Brain microvascular endothelial cell (primary cell): ENCODE measurements around the gene PRIMPOL.
"Not testable (repeated sequence)": the region's sequence is repeated elsewhere in the genome, so short reads cannot be mapped to it uniquely, and the experiment has no call there.

Source experiments
- DNase-seq: peaks from one replicate; pipeline ENCODE4 v3.0.0-alpha.2; 2020
- H3K27ac ChIP-seq: fragments of 250-450 bp; sonication (Bioruptor Pico); 2 replicates; pipeline ENCODE4 v1.5.1; 2020; ENCODE audit warnings: mild to moderate bottlenecking, moderate library complexity
- H3K27me3 ChIP-seq: fragments of 250-450 bp; sonication (Bioruptor Pico); replicated peaks from 2 replicates; pipeline ENCODE4 v1.5.1; 2020; ENCODE audit warnings: mild to moderate bottlenecking
- H3K36me3 ChIP-seq: fragments of 250-450 bp; sonication (Bioruptor Pico); replicated peaks from 2 replicates; pipeline ENCODE4 v1.5.1; 2020; ENCODE audit warnings: mild to moderate bottlenecking
- H3K4me3 ChIP-seq: 2 replicates; pipeline ENCODE4 v1.5.1; 2011; ENCODE audit warnings: low read depth, mild to moderate bottlenecking, control low read depth, low read length, moderate library complexity
- CTCF ChIP-seq: IDR thresholded peaks from 2 replicates; pipeline ENCODE4 v1.5.1; 2011; ENCODE audit warnings: low read depth, mild to moderate bottlenecking, moderate library complexity, low read length, control low read depth, inconsistent platforms; ENCODE audit errors: missing control alignments
- in situ Hi-C: cut with HindIII; loops from 2 replicates; pipeline ENCODE4 v1.10.0; 2017; ENCODE audit warnings: low sequenced_read_pairs, low pct_ligation_motif_present

Gene PRIMPOL

GRCh38 chr4:184655889-184656869, 6.6 kb downstream of the PRIMPOL start:
- DNase-seq = no peak
- H3K27ac ChIP-seq = no peak overlapping the region

GRCh38 chr4:184657144-184657543, 7.6 kb downstream of the PRIMPOL start:
- no peak overlapping the region for H3K4me3 ChIP-seq
- in situ Hi-C loops = no loop called here
- no peak overlapping the region for H3K27ac ChIP-seq
- H3K36me3 ChIP-seq = peaks cover 2% of the 10 kb centered on the region
- no peak for DNase-seq
- no peaks in the 10 kb centered on the region for H3K27me3 ChIP-seq
- TF ChIP-seq CTCF = no peak

More at GRCh38 chr4:184655889-184656869, 6.6 kb downstream of the PRIMPOL start:
- in situ Hi-C loops = no loop called here
- Histone ChIP-seq H3K27me3 (no peaks in the 10 kb centered on the region), H3K36me3 (peaks cover 2% of the 10 kb centered on the region), H3K4me3 (no peak overlapping the region)
- TF ChIP-seq CTCF = no peak

GRCh38 chr4:184657820-184658219, 8.3 kb downstream of the PRIMPOL start:
- H3K27ac ChIP-seq, DNase-seq, H3K27me3 ChIP-seq, H3K4me3 ChIP-seq, in situ Hi-C loops, H3K36me3 ChIP-seq: not testable (repeated sequence)

GRCh38 chr4:184660978-184661377, 11.4 kb downstream of the PRIMPOL start:
- TF ChIP-seq CTCF = no peak
- Histone ChIP-seq H3K4me3 (no peak overlapping the region), H3K27me3 (no peaks in the 10 kb centered on the region), H3K36me3 (peaks cover 2% of the 10 kb centered on the region), H3K27ac (no peak overlapping the region)
- no peak for DNase-seq
- in situ Hi-C loops = no loop called here

- in situ Hi-C loops = no loop called here
- H3K27me3 ChIP-seq = no peaks in the 10 kb centered on the region
- DNase-seq = no peak
- no peak overlapping the region for H3K4me3 ChIP-seq
- no peak overlapping the region for H3K27ac ChIP-seq
- no peak for TF ChIP-seq CTCF
- peaks cover 2% of the 10 kb centered on the region for H3K36me3 ChIP-seq
These were observed 12.7 kb downstream of the PRIMPOL start for GRCh38 chr4:184662236-184662635.

GRCh38 chr4:184664445-184665210, 15.1 kb downstream of the PRIMPOL start:
- in situ Hi-C loops = no loop called here
- DNase-seq = no peak
- Histone ChIP-seq H3K4me3 (no peak overlapping the region), H3K27ac (no peak overlapping the region), H3K27me3 (no peaks in the 10 kb centered on the region), H3K36me3 (no peaks in the 10 kb centered on the region)
- TF ChIP-seq CTCF = no peak
